T follicular helper cell (primary cell): ENCODE results near the gene SETMAR.
"Not testable (repeated sequence)": the region's sequence is repeated elsewhere in the genome, so short reads cannot be mapped to it uniquely, and the experiment has no call there.

Experiments
- DNase-seq: peaks from one replicate; pipeline ENCODE4 v3.0.0-alpha.2; 2020; ENCODE audit warnings: low read depth
- total RNA-seq, 2 experiments: gene quantifications; one replicate each; lab custom pipeline; 2026; lab: John Stamatoyannopoulos, UW

Gene SETMAR
- total RNA-seq, result 10.1 to 15.7 reads per million in 2 experiments

DNA sequence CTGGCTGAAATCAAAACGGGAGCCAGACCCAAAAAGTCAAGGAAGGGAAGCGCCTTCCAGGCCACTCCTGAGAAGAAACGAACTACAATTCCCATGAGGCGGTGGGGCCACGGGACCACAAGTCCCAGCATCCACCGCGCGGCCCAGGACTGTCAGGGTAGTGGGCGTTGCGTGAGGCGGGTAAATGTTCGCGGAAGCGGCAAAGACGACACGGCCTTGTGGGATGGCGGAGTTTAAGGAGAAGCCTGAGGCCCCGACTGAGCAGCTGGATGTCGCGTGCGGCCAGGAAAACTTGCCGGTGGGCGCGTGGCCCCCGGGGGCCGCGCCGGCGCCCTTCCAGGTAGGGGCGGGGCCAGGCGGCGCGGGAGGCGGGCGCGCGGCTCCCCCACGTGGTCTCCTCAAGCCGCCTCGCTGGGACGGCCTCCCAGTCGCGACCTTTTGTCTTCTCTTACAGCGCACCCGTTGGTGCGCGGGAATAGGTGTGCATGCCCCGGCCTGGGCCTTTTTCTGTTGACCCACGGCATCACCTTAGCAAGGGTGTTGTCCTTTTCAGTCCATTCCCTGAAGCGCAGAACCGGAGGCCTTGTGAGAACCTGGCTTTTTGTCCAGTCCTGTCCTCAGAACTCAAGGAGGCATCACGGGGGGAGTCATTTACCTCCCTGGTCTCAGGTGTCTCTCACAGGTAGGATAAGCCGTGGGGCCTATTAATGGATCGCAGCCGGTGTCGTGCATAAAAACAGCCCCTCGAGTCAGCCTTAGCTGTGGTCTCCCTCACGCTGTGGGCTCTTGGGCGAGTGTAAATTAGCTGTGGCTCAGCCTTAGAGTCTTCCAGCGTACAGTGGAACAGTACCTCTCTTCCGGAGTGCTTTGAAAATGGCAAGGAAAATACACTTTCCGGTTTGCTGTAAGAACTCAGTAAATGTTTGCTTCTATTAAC is at the start of gene SETMAR:
TSS of gene SETMAR (plus strand) at position 183 of the 937 bp plus-strand sequence. CDS start at position 185, 2 bp downstream.
- peak; percentile 72 for DNase-seq

DNA sequence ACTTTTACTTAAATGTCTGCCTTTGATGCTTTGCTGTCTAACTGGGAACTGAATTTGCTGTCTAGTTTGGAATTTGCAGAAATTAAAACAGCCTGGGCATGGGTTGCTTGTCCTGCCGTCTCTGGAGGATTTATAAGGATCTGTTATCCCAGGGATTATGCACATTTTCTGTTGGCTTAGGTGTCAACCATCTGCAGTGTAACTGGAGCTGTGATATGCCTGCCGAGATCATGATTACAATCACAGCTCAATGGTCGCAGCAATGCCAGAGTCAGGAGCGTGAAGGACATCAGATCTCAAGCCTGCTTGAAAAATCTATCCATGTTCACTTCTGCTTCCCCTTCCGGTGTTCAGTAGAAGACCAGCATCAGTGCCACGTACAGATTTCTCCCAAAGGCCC is 41.8 kb upstream of the SETMAR start:
- DNase-seq, result no peak

DNA sequence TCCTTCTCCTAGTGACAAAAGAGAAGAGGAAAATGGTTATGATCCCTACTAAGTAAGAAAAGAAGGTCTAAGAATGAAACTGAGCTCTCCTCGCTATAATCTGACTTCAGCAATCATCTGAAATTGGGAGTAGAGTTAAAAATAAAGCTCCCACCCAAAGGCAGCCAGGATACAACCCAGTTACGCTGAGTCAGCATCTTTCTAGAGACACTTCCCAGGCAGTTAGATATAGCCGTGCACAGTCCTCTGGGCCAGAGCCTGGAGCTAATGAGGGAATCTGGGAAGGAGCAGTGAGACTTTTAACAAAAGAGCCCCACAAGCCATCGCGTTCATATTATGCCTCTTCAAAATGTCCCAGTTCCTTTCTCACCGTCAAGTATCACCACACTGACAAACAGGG is 39.1 kb upstream of the SETMAR start:
- no peak for DNase-seq

DNA sequence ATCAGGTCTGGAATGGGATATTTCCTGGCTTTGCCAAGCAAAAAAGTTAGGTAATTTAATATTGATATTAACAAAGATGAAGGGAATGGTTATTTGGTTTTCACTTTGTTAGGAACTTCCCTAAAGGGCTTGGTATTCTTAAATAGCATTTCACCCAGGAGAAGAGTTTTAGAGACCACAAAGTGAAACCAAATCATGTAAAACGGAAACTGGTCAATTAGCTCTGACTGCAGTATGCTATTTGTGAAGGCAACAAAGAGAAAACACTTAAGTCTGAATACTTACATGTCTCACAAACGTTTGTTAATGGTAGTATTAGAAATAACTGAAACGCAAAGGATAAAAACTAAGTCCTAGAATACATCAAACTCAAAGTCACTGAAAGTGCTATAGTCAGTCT is 32.4 kb upstream of the SETMAR start:
- no peak for DNase-seq

DNA sequence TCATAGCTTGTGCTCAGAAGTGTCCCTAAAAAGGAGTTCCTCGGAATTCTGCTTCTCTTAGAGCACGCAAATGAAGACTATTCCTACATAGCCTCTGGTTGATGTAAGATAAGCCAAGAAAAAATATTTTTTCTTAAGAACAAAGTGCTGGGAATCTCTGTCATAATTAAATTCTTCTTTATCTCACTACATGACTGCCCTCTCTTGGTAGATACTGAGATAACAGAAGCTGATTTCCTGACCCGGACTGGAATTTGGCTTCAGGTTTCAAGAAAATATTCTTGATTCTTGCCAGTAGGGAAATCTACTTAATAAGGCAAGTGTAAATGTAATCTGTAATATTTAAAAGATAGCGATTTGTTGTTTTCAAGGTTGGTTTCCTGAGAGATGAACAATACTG is 31.3 kb upstream of the SETMAR start:
- no peak for DNase-seq

DNA sequence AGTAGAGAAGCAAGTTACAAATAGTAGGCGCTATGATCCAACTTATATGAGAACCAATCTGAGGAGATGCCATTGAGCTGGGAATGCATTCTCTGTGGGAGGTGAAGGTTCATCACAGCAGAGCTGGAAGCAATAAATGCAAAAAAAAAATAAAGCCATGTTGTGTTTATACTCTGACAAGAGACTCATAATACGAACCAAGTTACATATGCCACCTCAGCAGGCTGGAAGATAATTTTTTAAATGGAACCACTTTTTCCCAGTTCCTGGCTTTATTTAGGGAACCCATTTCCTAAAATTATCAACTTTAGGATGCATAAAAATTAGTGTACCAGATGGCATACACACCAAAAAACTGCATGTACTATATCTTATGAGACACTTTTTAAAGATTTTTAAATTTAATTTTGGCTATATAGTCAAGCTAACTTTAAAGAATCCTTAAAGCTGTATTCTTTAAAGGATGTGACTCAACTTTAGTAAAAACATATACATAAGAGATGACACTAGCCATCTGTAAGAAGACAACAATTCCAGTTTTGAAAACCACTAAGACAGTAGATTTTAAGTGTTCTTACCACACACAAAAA is 23.6 kb upstream of the SETMAR start:
- no peak for DNase-seq

DNA sequence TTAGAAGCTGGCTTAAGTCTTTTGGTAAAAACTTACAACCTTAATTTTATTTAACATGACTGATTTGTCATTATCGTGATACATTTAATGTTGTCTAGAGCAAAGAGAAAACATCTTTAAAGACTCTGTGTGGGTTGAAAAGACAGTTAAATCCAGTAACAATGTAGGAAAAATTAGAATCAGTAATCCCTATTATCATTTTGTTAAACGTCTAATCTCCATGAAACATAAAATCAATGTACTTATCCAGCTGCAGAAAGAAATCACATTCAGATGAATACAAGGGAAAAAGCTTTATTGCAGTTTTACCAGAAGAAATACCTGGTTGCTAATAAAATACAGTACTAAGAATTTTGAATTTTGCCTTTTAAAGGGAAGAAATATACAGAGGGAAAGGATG is 21.2 kb upstream of the SETMAR start:
- no peak for DNase-seq

DNA sequence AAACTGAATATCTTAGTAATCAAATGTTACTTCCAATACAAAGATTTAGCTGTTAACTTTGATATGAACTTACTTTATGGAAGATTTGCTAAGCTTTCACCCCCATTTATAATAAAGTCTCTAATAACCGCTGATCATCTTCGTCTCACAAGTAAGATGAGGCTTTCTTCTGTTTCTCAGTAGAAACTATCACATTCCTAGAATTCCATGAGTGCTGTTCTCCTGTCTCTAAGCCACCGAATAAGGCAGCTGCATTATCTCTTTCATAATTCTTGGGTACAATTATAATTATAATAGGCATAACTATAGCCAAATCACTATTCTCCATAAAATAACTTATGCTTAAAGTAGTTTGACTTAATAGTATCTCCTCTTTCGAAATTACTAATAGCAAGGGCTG is 18.3 kb upstream of the SETMAR start:
- DNase-seq, result no peak

DNA sequence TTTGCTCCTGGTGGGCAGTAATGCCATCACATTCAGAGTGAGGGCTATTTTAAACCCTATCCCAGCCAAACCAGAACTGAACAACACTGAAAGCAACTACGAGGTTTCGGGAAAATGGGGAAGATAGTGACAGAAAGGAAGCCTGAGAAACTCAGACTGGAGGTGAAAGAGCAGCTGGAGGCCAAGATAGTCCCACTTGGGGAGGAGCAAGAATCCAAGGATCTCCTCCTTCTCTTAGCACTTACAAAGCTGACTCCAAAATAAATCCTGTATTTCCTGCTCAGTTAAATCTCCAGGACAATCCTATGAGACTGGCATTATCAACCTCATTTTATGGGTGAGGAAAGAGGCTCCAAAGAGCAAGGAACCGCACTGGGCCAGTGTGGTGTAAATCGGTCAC is 14.1 kb upstream of the SETMAR start:
- no peak for DNase-seq

DNA sequence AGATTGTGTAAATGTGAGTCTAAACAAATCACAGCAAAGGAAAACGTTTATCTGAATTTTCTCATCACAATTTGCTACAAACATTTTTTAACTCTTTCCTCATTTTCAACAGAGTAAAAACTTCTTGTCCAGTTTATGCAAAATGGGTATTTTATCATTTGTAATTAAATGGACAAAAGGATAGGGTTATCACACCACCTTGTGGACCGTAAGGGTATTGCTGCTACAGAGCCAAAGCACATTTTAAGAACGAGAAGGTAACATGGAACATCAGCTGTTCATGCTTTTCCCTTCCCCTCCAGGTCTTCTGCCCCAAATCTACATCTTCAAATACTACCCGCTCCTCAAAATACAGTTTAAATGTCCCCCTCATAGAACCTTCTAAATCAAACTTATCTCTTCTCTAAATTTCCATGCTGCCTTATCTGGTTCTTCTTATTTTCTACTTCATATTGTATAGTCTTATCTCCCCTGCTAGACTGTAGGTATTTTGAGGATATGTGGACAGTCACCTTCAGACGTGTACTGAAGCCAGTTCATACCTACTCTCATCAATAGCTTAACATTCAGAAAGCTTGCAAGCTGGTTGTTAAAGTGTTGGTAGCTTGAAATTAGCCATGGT is 12.8 kb upstream of the SETMAR start:
- no peak for DNase-seq

DNA sequence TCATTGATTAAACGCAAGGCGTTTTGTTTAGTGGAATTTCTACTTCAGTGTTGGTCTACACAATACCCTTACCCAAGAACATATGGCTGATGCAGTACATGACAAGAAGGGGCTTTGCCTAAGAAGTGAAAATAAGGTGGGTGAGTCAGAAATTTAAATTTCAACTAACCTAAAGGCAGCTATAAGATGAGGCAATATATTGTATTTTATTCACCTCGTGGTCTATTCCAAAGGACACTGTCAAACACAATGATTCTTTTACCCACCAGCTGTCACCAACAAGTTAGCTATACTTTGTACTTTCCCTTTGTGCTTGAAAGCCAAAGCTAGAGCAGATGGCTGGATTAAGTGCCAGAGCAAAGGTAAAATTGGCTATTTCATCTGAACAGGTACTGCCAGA is 10.9 kb upstream of the SETMAR start:
- DNase-seq, result no peak

DNA sequence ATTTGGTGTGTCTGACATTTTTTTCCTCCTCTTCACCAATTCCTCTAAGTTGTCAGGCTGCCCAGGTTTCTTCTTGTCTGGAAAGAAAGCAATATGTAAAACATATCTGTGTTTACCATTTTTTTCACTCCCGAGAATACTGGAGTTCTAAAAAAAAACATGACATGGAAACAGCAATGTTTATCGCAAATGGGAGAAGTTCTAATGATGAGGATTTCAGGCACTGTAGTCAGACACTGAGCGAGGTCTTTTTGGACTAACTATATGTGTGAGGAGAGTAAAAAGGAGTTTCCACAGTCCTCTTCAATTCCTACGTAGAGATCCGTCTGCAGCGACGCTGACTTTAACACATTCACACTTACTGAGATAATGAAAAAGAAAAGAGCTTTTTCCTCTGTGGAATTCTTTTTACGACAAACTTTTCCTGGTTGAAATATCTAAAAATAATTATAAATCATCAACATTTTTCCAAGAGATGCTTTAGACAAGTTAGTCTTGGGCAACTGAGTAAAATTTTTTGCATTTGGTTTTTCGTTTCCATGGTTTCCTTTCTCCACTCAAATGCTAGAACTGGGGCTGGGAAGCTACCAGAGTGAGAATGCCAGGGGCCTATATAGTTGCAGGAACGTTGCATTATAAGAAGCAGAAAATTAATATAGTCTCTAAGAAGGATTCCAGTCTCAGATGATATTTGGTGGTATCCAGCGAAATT is 8.4 kb upstream of the SETMAR start:
- no peak for DNase-seq

DNA sequence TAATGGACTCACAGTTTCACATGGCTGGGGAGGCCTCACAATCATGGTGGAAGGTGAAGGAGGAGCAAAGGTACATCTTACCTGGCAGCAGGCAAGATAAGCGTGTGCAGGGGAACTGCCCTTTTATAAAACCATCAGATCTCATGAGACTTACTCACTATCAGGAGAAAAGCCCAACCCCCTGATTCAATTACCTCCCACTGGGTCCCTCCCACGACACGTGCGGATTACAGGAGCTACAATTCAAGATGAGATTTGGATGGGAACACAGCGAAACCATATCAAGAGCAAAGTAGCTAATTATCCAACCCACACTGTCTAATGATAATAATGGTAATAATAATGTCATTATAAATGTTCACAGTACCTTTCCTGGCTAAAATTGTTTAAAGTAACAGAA is 6.7 kb upstream of the SETMAR start:
- not testable (repeated sequence) for DNase-seq

DNA sequence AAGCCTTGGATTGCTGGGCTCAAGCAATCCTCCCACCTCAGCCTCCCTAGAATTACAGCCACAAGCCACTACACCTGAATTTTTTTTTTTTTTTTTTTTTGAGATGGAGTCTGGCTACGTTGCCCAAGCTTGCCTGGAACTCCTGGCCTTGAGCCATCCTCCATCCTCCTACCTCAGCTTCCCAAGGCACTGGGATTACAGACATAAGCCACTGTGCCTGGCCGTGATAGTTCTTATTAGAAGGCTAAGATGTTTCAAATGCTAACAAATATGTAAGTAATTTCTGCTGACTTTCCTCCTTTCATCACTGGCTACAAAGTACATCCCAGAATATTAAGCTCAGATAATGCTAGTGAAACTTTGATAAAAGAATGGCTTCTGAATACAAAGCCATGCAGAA is 5.7 kb upstream of the SETMAR start:
- DNase-seq, result no peak

DNA sequence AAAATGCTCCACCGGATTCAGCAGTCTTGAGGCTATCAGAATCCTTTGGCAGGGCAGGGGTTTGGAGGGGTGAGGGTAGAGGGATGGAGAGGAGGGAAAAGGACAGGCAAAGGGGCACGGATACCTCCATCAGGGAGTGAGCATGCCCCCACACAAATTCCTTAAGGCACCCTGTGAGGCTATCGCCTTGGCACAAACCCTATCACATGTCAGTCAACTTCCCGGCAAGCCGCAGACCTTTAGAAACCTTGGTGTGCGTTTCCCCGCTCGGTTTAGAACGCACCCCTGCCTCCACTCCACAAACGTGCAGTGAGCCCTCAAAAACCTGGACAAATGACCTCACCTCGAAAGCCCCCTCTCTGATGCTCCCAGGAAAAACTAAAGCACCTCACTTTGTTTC is 422 bp upstream of the SETMAR start:
- no peak for DNase-seq

DNA sequence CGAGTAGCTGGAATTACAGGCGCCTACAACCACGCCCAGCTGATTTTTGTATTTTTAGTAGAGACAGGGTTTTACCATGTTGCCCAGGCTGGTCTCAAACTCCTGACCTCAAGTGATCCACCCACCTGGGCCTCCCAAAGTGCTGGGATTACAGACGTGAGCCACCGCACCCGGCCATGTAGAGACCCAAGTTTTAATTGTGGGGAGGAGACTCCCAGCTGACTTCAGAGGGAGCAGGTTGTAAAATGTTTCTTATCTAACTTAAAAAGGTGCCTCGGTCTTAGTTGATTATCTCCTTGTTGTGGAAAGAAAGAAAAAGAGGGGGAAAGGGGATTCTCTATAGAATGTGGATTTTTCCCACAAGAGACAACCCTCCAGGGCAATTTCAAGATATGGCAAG is 2.0 kb downstream of the SETMAR start:
- DNase-seq, result not testable (repeated sequence)

DNA sequence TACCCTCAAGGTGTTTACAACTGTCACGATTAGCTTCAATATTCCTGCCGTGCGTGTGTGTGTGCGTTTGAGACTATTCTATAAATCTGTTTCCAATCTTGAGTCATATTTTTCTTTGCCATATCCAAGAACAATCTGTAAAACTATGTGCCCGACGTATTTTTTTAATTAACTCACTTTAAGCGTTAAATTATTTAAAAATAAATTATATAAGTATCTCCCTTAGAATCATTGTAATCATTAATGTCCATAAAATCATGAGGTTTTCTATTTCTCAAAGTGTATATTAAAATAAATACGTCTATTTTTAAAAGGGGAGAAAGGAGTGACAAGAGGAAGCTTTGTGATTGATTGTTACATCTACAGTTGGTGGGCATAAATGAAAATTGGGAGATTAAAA is 2.9 kb downstream of the SETMAR start:
- DNase-seq, result no peak

DNA sequence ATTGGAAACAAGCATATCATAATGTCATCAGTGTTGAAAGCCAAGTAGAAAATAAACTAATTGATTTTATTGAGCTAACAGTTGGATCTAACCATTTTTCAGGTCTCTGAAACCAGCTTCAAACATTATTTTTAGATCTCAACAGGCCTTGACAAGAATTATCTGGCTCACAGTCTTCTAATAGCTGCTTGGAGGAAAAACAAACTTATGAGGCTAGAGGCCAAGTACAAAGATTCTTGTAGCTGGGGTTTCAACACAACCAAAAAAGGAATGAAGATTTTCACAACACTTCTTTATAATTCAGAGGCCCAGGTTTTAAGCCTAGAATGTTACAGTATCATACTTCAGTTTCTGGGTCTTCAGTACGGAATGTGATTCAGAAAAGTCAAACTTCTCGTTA is 3.7 kb downstream of the SETMAR start:
- no peak for DNase-seq

DNA sequence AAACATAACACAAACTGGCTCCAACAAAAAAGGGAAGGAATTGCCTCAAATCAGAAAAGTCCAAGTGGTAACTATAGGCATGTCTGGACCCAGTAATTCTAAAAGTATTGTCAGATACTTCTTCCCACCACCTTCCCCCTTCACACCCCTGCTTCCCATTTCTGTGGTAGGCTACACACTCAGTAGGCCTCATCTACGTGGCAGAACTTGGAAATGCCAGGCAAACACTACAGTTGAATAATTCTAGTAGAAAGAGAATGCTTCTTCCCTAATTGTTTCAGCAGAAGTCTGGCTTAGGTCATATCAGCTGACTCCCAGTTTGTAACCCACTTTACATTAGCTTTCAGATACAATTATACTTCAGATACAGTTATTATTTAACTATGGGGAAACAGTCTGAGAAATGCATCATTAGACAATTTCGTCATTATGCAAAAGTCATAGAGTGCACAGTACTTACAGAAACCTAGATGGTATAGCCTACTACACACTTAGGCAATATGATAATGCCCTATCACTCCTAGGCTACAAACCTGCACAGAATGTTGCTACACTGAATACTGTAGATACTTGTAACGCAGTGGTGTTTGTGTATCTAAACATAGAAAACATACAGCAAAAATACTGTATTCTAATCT is 6.4 kb downstream of the SETMAR start:
- no peak for DNase-seq

DNA sequence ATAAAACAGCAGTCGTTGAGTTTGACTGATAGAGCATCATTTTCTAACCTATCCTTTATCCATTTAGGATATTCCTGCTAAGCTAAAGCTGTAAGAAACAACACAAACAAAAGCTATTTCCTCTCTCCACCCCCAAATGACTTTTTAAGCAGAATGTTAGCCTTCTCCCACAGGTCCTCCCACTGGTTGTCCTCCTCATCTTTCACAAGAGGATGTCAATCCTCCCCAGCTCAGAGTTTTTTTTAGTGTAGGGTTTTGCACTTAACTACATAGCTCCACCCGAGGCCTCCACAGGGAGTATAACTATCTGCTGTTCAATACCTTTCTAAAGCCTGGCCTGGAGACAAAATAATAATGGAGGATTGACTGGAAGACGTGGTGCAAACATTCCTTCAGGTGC is 7.8 kb downstream of the SETMAR start:
- DNase-seq, result no peak

DNA sequence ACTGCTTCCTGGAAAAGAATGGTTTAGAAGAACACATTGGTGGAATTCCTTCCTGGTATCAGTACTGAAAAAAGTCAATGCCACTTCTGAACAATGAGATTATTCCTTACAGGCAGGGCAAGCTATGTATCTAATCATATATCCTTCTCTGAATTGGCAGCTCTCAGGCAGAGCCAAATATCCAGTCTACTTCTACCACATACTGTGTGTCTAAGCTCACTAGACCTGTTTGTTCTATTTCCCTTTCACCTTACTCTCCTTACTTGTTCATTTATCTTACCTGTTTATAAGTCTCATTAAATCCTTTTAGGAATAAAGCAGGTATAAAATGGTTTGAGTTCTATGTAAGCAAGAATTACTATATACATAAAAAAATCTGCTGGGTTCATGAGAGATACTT is 8.3 kb downstream of the SETMAR start:
- DNase-seq, result no peak
